Gastrocnemius medialis (tissue), 4 donors: ENCODE data around the gene METTL15.
"Not testable (repeated sequence)": the region's sequence is repeated elsewhere in the genome, so short reads cannot be mapped to it uniquely, and the experiment has no call there.

Experiments used
- POLR2A ChIP-seq, 2 donors: fragments of 450-650 bp; IDR thresholded peaks; one replicate each; pipeline ENCODE4 v1.6.1; 2017; ENCODE audit warnings: antibody characterized with exemption in 2 of 2, mild to moderate bottlenecking in 2 of 2, moderate library complexity in 2 of 2
- TF ChIP-seq, protein P1 (sequence below), 5 experiments: fragments of 450-650 bp in 3 of 5; fragments of 200-600 bp in 2 of 5; sonication (generic) in 2 of 5; IDR thresholded peaks in 4 of 5; conservative IDR thresholded peaks in 1 of 5; 1 replicate in 4 of 5; 2 replicates in 1 of 5; pipeline ENCODE4 v1.5.1; 2016 to 2019; ENCODE audit warnings: antibody characterized with exemption in 5 of 5, mild to moderate bottlenecking in 3 of 5, moderate library complexity in 3 of 5

DNA sequence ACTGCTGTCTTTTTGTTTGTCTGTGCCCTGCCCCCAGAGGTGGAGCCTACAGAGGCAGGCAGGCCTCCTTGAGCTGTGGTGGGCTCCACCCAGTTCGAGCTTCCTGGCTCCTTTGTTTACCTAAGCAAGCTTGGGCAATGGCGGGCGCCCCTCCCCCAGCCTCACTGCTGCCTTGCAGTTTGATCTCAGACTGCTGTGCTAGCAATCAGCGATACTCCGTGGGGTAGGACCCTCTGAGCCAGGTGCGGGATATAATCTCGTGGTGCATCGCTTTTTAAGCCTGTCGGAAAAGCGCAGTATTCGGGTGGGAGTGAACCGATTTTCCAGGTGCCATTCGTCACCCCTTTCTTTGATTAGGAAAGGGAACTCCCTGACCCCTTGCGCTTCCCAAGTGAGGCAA, 269.9 kb downstream of the METTL15 start:
- TF ChIP-seq, protein P1, sequence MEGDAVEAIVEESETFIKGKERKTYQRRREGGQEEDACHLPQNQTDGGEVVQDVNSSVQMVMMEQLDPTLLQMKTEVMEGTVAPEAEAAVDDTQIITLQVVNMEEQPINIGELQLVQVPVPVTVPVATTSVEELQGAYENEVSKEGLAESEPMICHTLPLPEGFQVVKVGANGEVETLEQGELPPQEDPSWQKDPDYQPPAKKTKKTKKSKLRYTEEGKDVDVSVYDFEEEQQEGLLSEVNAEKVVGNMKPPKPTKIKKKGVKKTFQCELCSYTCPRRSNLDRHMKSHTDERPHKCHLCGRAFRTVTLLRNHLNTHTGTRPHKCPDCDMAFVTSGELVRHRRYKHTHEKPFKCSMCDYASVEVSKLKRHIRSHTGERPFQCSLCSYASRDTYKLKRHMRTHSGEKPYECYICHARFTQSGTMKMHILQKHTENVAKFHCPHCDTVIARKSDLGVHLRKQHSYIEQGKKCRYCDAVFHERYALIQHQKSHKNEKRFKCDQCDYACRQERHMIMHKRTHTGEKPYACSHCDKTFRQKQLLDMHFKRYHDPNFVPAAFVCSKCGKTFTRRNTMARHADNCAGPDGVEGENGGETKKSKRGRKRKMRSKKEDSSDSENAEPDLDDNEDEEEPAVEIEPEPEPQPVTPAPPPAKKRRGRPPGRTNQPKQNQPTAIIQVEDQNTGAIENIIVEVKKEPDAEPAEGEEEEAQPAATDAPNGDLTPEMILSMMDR (IDR thresholded peaks at IDR 0.05 in 4 of 5, conservative IDR thresholded peaks at IDR 0.05 in 1 of 5) = not testable (repeated sequence)
- TF ChIP-seq POLR2A (IDR thresholded peaks at IDR 0.05) = not testable (repeated sequence)
